H1 (cell line): ENCODE results near the gene IFI44L. TPM values are rescaled to one million over a fixed set of nuclear protein-coding genes. Genes with fewer than 3 reads are reported as not detected.

ENCODE experiments used
- CTCF ChIA-PET: fragments of 300-600 bp; sonication (Branson Sonifier 250); formaldehyde crosslinking; loops from one replicate; lab custom pipeline; 2021; ENCODE audit not compliant: partially characterized antibody; lab: Charles Lee
- POLR2A ChIA-PET: fragments of 300-600 bp; sonication (Branson Sonifier 250); formaldehyde crosslinking; loops from one replicate; lab custom pipeline; 2021; ENCODE audit warnings: inconsistent platforms; ENCODE audit not compliant: partially characterized antibody; lab: Charles Lee
- DNase-seq, 2 experiments: peaks; one replicate each; pipeline versions ENCODE4 v3.0.0 to v3.0.0-alpha.2; 2010 to 2022; ENCODE audit warnings: low spot score in 2 of 2, low read depth in 1 of 2, mixed read lengths in 1 of 2
- FAIRE-seq: peaks from 2 replicates; lab custom pipeline; 2011; peaks lifted over from hg19 to GRCh38; lab: Jason Lieb, UNC
- H2AFZ ChIP-seq: 2 replicates; pipeline ENCODE4 v1.8.1; 2012; ENCODE audit warnings: low read length, inconsistent platforms
- H2AK5ac ChIP-seq: 2 replicates; pipeline ENCODE4 v1.6.1; 2013; ENCODE audit warnings: low read depth, low read length
- H2BK120ac ChIP-seq: replicated peaks from 2 replicates; pipeline ENCODE3; 2013; ENCODE audit warnings: low read depth, low read length, inconsistent platforms
- H2BK12ac ChIP-seq: 2 replicates; pipeline ENCODE4 v1.6.1; 2013; ENCODE audit warnings: low read depth, low read length
- H2BK15ac ChIP-seq: 2 replicates; pipeline ENCODE4 v1.6.1; 2013; ENCODE audit warnings: low read length
- H2BK20ac ChIP-seq: 2 replicates; pipeline ENCODE4 v1.6.1; 2013; ENCODE audit warnings: low read length
- H2BK5ac ChIP-seq: 2 replicates; pipeline ENCODE4 v1.6.1; 2013; ENCODE audit warnings: low read depth, low read length
- H3K14ac ChIP-seq: 2 replicates; pipeline ENCODE4 v1.6.1; 2013; ENCODE audit warnings: inconsistent platforms; ENCODE audit not compliant: insufficient read length
- H3K18ac ChIP-seq: 2 replicates; pipeline ENCODE4 v1.6.1; 2013; ENCODE audit warnings: low read length; ENCODE audit errors: extremely low read depth
- H3K23ac ChIP-seq: 2 replicates; pipeline ENCODE4 v1.6.1; 2013; ENCODE audit warnings: inconsistent platforms; ENCODE audit not compliant: insufficient read length
- H3K23me2 ChIP-seq: 2 replicates; pipeline ENCODE4 v1.6.1; 2013; ENCODE audit warnings: low read depth, low read length
- H3K27ac ChIP-seq: 2 replicates; pipeline ENCODE4 v1.6.1; 2011; ENCODE audit warnings: low read depth, low read length, inconsistent platforms
- H3K27me3 ChIP-seq, 4 experiments: replicated peaks in 1 of 4; 1 replicate in 1 of 4; 2 replicates in 3 of 4; pipeline versions ENCODE4 v1.6.1 to v1.8.1; 2011 to 2013; ENCODE audit warnings: low read length in 3 of 4, mild to moderate bottlenecking in 3 of 4, inconsistent platforms in 2 of 4, mixed read lengths in 2 of 4, moderate library complexity in 1 of 4; ENCODE audit not compliant: control insufficient read depth in 3 of 4, insufficient read depth in 3 of 4; ENCODE audit errors: extremely low read depth in 1 of 4
- H3K36me3 ChIP-seq, 4 experiments: 2 replicates each; pipeline versions ENCODE4 v1.6.1 to v1.8.1; 2011 to 2013; ENCODE audit warnings: mild to moderate bottlenecking in 4 of 4, low read length in 3 of 4, moderate library complexity in 2 of 4, control low read depth in 1 of 4, inconsistent platforms in 1 of 4; ENCODE audit not compliant: insufficient read depth in 4 of 4, control insufficient read depth in 2 of 4
- H3K4ac ChIP-seq: replicated peaks from 2 replicates; pipeline ENCODE3; 2013; ENCODE audit warnings: low read length, low read depth, mixed read lengths, inconsistent platforms; ENCODE audit not compliant: insufficient read length
- H3K4me1 ChIP-seq, 4 experiments: replicated peaks in 1 of 4; 1 replicate in 1 of 4; 2 replicates in 3 of 4; pipeline versions ENCODE4 v1.6.1 to v1.8.1; 2011 to 2013; ENCODE audit warnings: low read length in 3 of 4, inconsistent platforms in 2 of 4, mixed read lengths in 1 of 4; ENCODE audit not compliant: insufficient read depth in 4 of 4, control insufficient read depth in 3 of 4
- H3K4me2 ChIP-seq, 2 experiments: 2 replicates each; pipeline versions ENCODE4 v1.6.1 to v1.8.1; 2011 to 2013; ENCODE audit warnings: low read depth in 2 of 2, low read length in 2 of 2, control low read depth in 1 of 2, inconsistent platforms in 1 of 2, mild to moderate bottlenecking in 1 of 2; ENCODE audit not compliant: insufficient read depth in 1 of 2
- H3K4me3 ChIP-seq, 4 experiments: fragments of 200-600, 300-600 bp in 1 of 4; sonication (generic), shearing (Covaris generic), sonication (Bioruptor Twin) in 1 of 4; 2 replicates each; pipeline versions ENCODE4 v1.5.1 to v1.8.1; 2011 to 2016; ENCODE audit warnings: low read length in 4 of 4, low read depth in 3 of 4, control low read depth in 2 of 4, inconsistent platforms in 2 of 4, mild to moderate bottlenecking in 2 of 4, mixed read lengths in 1 of 4, moderate library complexity in 1 of 4; ENCODE audit not compliant: insufficient read depth in 2 of 4; ENCODE audit errors: extremely low read depth in 1 of 4
- H3K56ac ChIP-seq: replicated peaks from 2 replicates; pipeline ENCODE3; 2013; ENCODE audit warnings: low read depth, mild to moderate bottlenecking, mixed read lengths, low read length, inconsistent platforms; ENCODE audit not compliant: insufficient read length
- H3K79me1 ChIP-seq: 2 replicates; pipeline ENCODE4 v1.6.1; 2013; ENCODE audit warnings: low read depth, low read length, control low read depth
- H3K79me2 ChIP-seq, 2 experiments: 2 replicates each; pipeline versions ENCODE4 v1.6.1 to v1.8.1; 2012 to 2013; ENCODE audit warnings: low read length in 2 of 2, mild to moderate bottlenecking in 2 of 2, inconsistent platforms in 1 of 2; ENCODE audit not compliant: insufficient read depth in 2 of 2, control insufficient read depth in 1 of 2
- H3K9ac ChIP-seq, 4 experiments: replicated peaks in 1 of 4; 1 replicate in 1 of 4; 2 replicates in 3 of 4; pipeline versions ENCODE4 v1.6.1 to v1.8.1; 2011 to 2013; ENCODE audit warnings: low read depth in 3 of 4, low read length in 3 of 4, control low read depth in 2 of 4, mild to moderate bottlenecking in 2 of 4, moderate library complexity in 2 of 4, inconsistent platforms in 1 of 4; ENCODE audit errors: extremely low read depth in 1 of 4
- H3K9me3 ChIP-seq, 2 experiments: 2 replicates each; pipeline versions ENCODE4 v1.6.1 to v1.8.1; 2012 to 2013; ENCODE audit warnings: mild to moderate bottlenecking in 2 of 2, moderate library complexity in 2 of 2, control low read depth in 1 of 2, inconsistent platforms in 1 of 2, low read depth in 1 of 2, low read length in 1 of 2, mixed read lengths in 1 of 2; ENCODE audit not compliant: insufficient read depth in 2 of 2
- H4K20me1 ChIP-seq, 2 experiments: replicated peaks in 1 of 2; 2 replicates each; pipeline versions ENCODE3 to v1.8.1; 2011 to 2013; ENCODE audit warnings: inconsistent platforms in 2 of 2, low read length in 2 of 2, mild to moderate bottlenecking in 1 of 2; ENCODE audit not compliant: insufficient read depth in 2 of 2, control insufficient read depth in 1 of 2
- H4K5ac ChIP-seq: 2 replicates; pipeline ENCODE4 v1.6.1; 2013; ENCODE audit warnings: low read length, low read depth, mixed read lengths, inconsistent platforms; ENCODE audit not compliant: insufficient read length
- H4K8ac ChIP-seq: 2 replicates; pipeline ENCODE4 v1.8.0; 2013; ENCODE audit warnings: mild to moderate bottlenecking, moderate library complexity, low read length, inconsistent platforms; ENCODE audit not compliant: insufficient read depth; ENCODE audit errors: extremely low read depth
- H4K91ac ChIP-seq: replicated peaks from 2 replicates; pipeline ENCODE3; 2013; ENCODE audit warnings: low read length, mixed read lengths, inconsistent platforms; ENCODE audit not compliant: insufficient read length
- BACH1 ChIP-seq: IDR thresholded peaks from 2 replicates; pipeline ENCODE4 v1.6.1; 2012; ENCODE audit warnings: low read length, improper control_type of control experiment
- CEBPB ChIP-seq: IDR thresholded peaks from 2 replicates; pipeline ENCODE4 v1.6.1; 2012; ENCODE audit warnings: low read depth, low read length
- CHD1 ChIP-seq: IDR thresholded peaks from 2 replicates; pipeline ENCODE4 v1.6.1; 2012; ENCODE audit warnings: low read depth, low read length, improper control_type of control experiment
- CREB1 ChIP-seq: IDR thresholded peaks from 2 replicates; pipeline ENCODE4 v1.6.1; 2012; ENCODE audit warnings: inconsistent platforms
- EZH2 ChIP-seq: fragments of 200-600 bp; sonication (generic); IDR thresholded peaks from 2 replicates; pipeline ENCODE4 v1.7.1; 2012; ENCODE audit warnings: low read depth, mild to moderate bottlenecking, moderate library complexity, low read length, inconsistent platforms; ENCODE audit not compliant: severe bottlenecking
- GABPA ChIP-seq: IDR thresholded peaks from 2 replicates; pipeline ENCODE4 v1.6.1; 2011; ENCODE audit warnings: mild to moderate bottlenecking, low read length, moderate library complexity, borderline replicate concordance; ENCODE audit not compliant: insufficient read depth
- HDAC2 ChIP-seq, 2 experiments: fragments of 300-600 bp in 1 of 2; sonication (generic) in 1 of 2; IDR thresholded peaks; 2 replicates each; pipeline ENCODE4 v1.6.1; 2011 to 2012; ENCODE audit warnings: low read depth in 2 of 2, low read length in 2 of 2, mild to moderate bottlenecking in 2 of 2, moderate library complexity in 2 of 2, borderline replicate concordance in 1 of 2, inconsistent platforms in 1 of 2
- JUND ChIP-seq: IDR thresholded peaks from 2 replicates; pipeline ENCODE4 v1.6.1; 2011; ENCODE audit warnings: mild to moderate bottlenecking, improper control_type of control experiment, low read length
- KDM1A ChIP-seq: fragments of 200-600, 300-600 bp; sonication (generic); IDR thresholded peaks from 2 replicates; pipeline ENCODE4 v1.7.1; 2016; ENCODE audit warnings: mild to moderate bottlenecking, low read length, borderline replicate concordance
- KDM5A ChIP-seq: fragments of 200-600 bp; IDR thresholded peaks from 2 replicates; pipeline ENCODE4 v1.7.1; 2012; ENCODE audit warnings: mild to moderate bottlenecking, low read length, inconsistent platforms, mixed read lengths
- NANOG ChIP-seq: IDR thresholded peaks from 2 replicates; pipeline ENCODE4 v1.6.1; 2011; ENCODE audit warnings: low read length, low read depth, mild to moderate bottlenecking, inconsistent platforms; ENCODE audit not compliant: insufficient read depth, poor library complexity, severe bottlenecking
- PHF8 ChIP-seq: fragments of 200-600 bp; sonication (generic); conservative IDR thresholded peaks from 2 replicates; pipeline ENCODE4 v1.7.1; 2012; ENCODE audit warnings: low read depth, mild to moderate bottlenecking, inconsistent platforms, low read length, moderate library complexity
- RBBP5 ChIP-seq: IDR thresholded peaks from 2 replicates; pipeline ENCODE4 v1.7.1; 2012; ENCODE audit warnings: low read depth, mild to moderate bottlenecking, inconsistent platforms, low read length, moderate library complexity, borderline replicate concordance
- RXRA ChIP-seq: IDR thresholded peaks from 2 replicates; pipeline ENCODE4 v1.6.1; 2011; ENCODE audit warnings: low read depth, mild to moderate bottlenecking, low read length, moderate library complexity; ENCODE audit not compliant: insufficient read depth
- SIRT6 ChIP-seq: IDR thresholded peaks from one replicate; pipeline ENCODE4 v1.7.1; 2012; ENCODE audit warnings: low read length, inconsistent platforms
- TAF7 ChIP-seq: optimal IDR thresholded peaks from 2 replicates; pipeline ENCODE3; 2011; ENCODE audit warnings: low read depth, mild to moderate bottlenecking, inconsistent platforms, low read length, moderate library complexity, borderline replicate concordance
- TCF12 ChIP-seq: IDR thresholded peaks from 2 replicates; pipeline ENCODE4 v1.6.1; 2011; ENCODE audit warnings: low read depth, mild to moderate bottlenecking, low read length
- polyA plus RNA-seq, 7 experiments: library from polyadenylated mRNA; depleted of rRNA in 3 of 7; stranded (reverse) in 5 of 7; unstranded in 2 of 7; fragments of >200 nt in 5 of 7; fragments of 200-250 nt in 2 of 7; gene quantifications; 1 replicate in 5 of 7; 2 replicates in 1 of 7; 4 replicates in 1 of 7; pipeline versions ENCODE4 v1.2.1 to v1.2.3, GENCODE V29; 2011 to 2013; ENCODE audit warnings: missing spikeins in 2 of 7, mixed read lengths in 2 of 7
- total RNA-seq: library from RNA; stranded (reverse); fragmentation: NEBNext Ultra II Directional; extraction: Animal tissue kit (Norgen Biotek cat#: 25700); gene quantifications from 2 replicates; pipeline ENCODE4 v1.2.1, GENCODE V29; 2021

Gene IFI44L
- total and polyA plus RNA-seq, 2 of the 8 experiments (the other 6 are each of a cell fraction or from before 2014, with no cell fraction given), result not detected

- no peak within 1 kb of the TSS for H2BK20ac ChIP-seq
- H3K14ac ChIP-seq, result no peak within 1 kb of the TSS
- H3K56ac ChIP-seq, result no peak within 1 kb of the TSS
- no peaks in the 10 kb centered on the region for H3K79me1 ChIP-seq
- H3K9ac ChIP-seq, result no peak within 1 kb of the TSS
- H4K91ac ChIP-seq, result no peak within 1 kb of the TSS
- H3K23ac ChIP-seq, result no peak within 1 kb of the TSS
- H2BK15ac ChIP-seq, result no peak within 1 kb of the TSS
- no peaks in the 10 kb centered on the region for H3K79me2 ChIP-seq
- CTCF ChIA-PET, result no interaction called here
- peaks cover 6 to 9% of the 10 kb centered on the region in 2 experiments; a peak in 2 of 4 replicates for H3K9me3 ChIP-seq
- no peaks in the 10 kb centered on the region for H3K23me2 ChIP-seq
- no peak within 1 kb of the TSS for H3K4me3 ChIP-seq
- no peak within 1 kb of the TSS for H2AFZ ChIP-seq
- no peak within 1 kb of the TSS for H4K5ac ChIP-seq
- H3K27me3 ChIP-seq, result no peaks in the 10 kb centered on the region
- H3K4ac ChIP-seq, result no peak within 1 kb of the TSS
- no peak within 1 kb of the TSS for H3K18ac ChIP-seq
- no peak within 1 kb of the TSS for H3K27ac ChIP-seq
- H3K4me1 ChIP-seq, result no peaks in the 10 kb centered on the region
- DNase-seq (no peak), FAIRE-seq (no peak)
- no peak within 1 kb of the TSS for H4K8ac ChIP-seq
- POLR2A ChIA-PET, result no interaction called here
- no peaks in the 10 kb centered on the region for H4K20me1 ChIP-seq
- H2BK5ac ChIP-seq, result no peak within 1 kb of the TSS
- H3K4me2 ChIP-seq, result no peak within 1 kb of the TSS
- no peak within 1 kb of the TSS for H2BK120ac ChIP-seq
- no peak within 1 kb of the TSS for H2BK12ac ChIP-seq
- no peaks in the 10 kb centered on the region for H3K36me3 ChIP-seq
- no peak within 1 kb of the TSS for H2AK5ac ChIP-seq
- no peak for TF ChIP-seq SIRT6
- no peak for TF ChIP-seq RBBP5
- TF ChIP-seq RXRA, result no peak
- TF ChIP-seq KDM1A, result no peak
- TF ChIP-seq TAF7, result no peak
- TF ChIP-seq NANOG, result no peak
- no peak for TF ChIP-seq EZH2
- TF ChIP-seq KDM5A, result no peak
- TF ChIP-seq CREB1, result no peak
- TF ChIP-seq BACH1, result no peak
- no peak for TF ChIP-seq JUND
- no peak for TF ChIP-seq TCF12
- TF ChIP-seq HDAC2 (IDR thresholded peaks at IDR 0.05; ENCODE audit: borderline replicate concordance in 1 of 2, low read depth in 2 of 2, low read length in 2 of 2), result no peak
- TF ChIP-seq GABPA, result no peak
- TF ChIP-seq PHF8, result no peak
- no peak for TF ChIP-seq CEBPB
- TF ChIP-seq CHD1, result no peak
Measured at GRCh38 chr1:78649628-78650027, 29.4 kb downstream of the IFI44L start, which contains the start of gene IFI44. Gene IFI44, plus strand, starts transcription at chr1:78649831. Its CDS starts 365 bp downstream, at chr1:78650196.
